GM12865 (cell line): ENCODE data around the gene ASPHD1.

Experiments used
- DNase-seq: peaks from one replicate; pipeline ENCODE4 v3.0.0; 2010; ENCODE audit warnings: low read depth
- H3K4me3 ChIP-seq: 2 replicates; pipeline ENCODE4 v1.5.1; 2011; ENCODE audit warnings: mild to moderate bottlenecking, low read depth, low read length, control low read depth
- CTCF ChIP-seq: IDR thresholded peaks from 2 replicates; pipeline ENCODE4 v1.5.1; 2011; ENCODE audit warnings: low read length, control low read depth, low read depth, inconsistent platforms; ENCODE audit not compliant: insufficient read depth; ENCODE audit errors: missing control alignments

ASPHD1 gene

GRCh38 chr16:29893553-29893952, 6.7 kb upstream of the ASPHD1 start:
- no peak for DNase-seq
- TF ChIP-seq CTCF: no peak
- H3K4me3 ChIP-seq: no peak overlapping the region

- TF ChIP-seq CTCF: no peak
- no peak for DNase-seq
- H3K4me3 ChIP-seq: no peak overlapping the region
Measured at GRCh38 chr16:29894352-29894751, 5.9 kb upstream of the ASPHD1 start.

- no peak overlapping the region for H3K4me3 ChIP-seq
- no peak for DNase-seq
- TF ChIP-seq CTCF: no peak
Measured at GRCh38 chr16:29896841-29897240, 3.4 kb upstream of the ASPHD1 start.

- H3K4me3 ChIP-seq: no peak overlapping the region
- no peak for DNase-seq
- no peak for TF ChIP-seq CTCF
Measured at GRCh38 chr16:29897333-29897732, 3.0 kb upstream of the ASPHD1 start.

- TF ChIP-seq CTCF: no peak
- no peak for DNase-seq
- H3K4me3 ChIP-seq: no peak overlapping the region
Measured at GRCh38 chr16:29898135-29898803, 2.0 kb upstream of the ASPHD1 start.

GRCh38 chr16:29898804-29899515, 1.3 kb upstream of the ASPHD1 start:
- DNase-seq: no peak
- H3K4me3 ChIP-seq: no peak overlapping the region
- TF ChIP-seq CTCF: no peak

- DNase-seq: peak; percentile 13
- TF ChIP-seq CTCF: no peak
- peak within 1 kb of the TSS; percentile 54 for H3K4me3 ChIP-seq
Measured at GRCh38 chr16:29899516-29900101, 679 bp upstream of the ASPHD1 start, which contains the start of gene SEZ6L2. Gene SEZ6L2, minus strand, starts transcription at chr16:29899550. Its CDS starts 531 bp downstream, at chr16:29899019.
